NB4 (cell line): ENCODE results near the gene FSCN2.

Experiments used
- POLR2A ChIP-seq: IDR thresholded peaks from 2 replicates; pipeline ENCODE4 v1.6.1; 2011; ENCODE audit warnings: mild to moderate bottlenecking; ENCODE audit not compliant: insufficient read length; ENCODE audit errors: extremely low read depth
- TF ChIP-seq, protein P1 (sequence below): IDR thresholded peaks from one replicate; pipeline ENCODE4 v1.5.1; 2012; ENCODE audit warnings: low read depth, low read length

DNA sequence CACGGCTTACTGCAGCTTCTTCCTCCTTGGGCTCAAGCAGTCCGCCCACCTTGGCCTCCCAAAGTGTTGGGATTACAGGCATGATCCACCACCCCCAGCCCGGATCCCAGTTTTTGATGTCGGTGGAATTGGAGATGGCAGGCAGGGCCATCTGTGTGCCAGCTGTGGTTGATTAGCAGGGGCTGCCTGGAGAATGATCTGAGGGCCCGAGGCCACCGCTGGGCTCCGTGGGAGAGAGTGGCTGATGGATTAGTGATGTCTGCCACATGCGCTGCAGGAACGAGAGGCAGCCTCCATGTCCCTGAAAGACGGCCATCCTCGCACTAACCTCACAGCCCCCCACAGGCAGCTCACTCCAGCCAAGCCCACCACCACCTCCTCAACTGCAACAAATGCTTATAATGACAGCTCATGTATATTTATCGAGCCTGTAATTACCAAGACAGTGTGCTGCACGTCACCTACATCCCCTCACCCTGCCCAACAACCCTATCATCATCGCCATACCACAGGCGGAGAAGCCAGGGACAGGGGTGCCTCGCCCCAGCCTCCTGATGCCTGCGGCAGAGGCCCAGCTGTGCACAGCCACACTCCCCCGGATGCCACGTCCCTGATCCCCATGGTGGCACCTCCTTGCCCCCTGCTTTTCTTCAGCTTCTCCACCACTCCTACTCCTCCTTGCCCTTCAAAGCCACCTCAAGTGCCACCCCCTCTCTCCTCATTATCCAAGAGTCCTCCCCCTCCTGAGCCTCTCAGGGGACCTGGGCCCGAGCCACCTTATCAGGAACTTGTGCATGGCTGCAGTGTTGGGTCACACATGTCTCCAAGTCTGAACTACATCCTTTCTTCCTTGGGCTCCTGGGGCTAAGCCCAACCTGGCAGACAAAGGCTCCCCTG lies 48.8 kb upstream of the FSCN2 start:
- TF ChIP-seq, protein P1, sequence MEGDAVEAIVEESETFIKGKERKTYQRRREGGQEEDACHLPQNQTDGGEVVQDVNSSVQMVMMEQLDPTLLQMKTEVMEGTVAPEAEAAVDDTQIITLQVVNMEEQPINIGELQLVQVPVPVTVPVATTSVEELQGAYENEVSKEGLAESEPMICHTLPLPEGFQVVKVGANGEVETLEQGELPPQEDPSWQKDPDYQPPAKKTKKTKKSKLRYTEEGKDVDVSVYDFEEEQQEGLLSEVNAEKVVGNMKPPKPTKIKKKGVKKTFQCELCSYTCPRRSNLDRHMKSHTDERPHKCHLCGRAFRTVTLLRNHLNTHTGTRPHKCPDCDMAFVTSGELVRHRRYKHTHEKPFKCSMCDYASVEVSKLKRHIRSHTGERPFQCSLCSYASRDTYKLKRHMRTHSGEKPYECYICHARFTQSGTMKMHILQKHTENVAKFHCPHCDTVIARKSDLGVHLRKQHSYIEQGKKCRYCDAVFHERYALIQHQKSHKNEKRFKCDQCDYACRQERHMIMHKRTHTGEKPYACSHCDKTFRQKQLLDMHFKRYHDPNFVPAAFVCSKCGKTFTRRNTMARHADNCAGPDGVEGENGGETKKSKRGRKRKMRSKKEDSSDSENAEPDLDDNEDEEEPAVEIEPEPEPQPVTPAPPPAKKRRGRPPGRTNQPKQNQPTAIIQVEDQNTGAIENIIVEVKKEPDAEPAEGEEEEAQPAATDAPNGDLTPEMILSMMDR = no peak
- TF ChIP-seq POLR2A = no peak
